GM19328 (cell line): ENCODE results near the gene DPF3.

ENCODE experiments used
- ATAC-seq: cut with Tn5 transposase; IDR thresholded peaks from one replicate; pipeline ENCODE4 v1.9.1; 2021; ENCODE audit warnings: mild to moderate bottlenecking, moderate library complexity; ENCODE audit not compliant: unreplicated experiment

The DPF3 gene

DNA sequence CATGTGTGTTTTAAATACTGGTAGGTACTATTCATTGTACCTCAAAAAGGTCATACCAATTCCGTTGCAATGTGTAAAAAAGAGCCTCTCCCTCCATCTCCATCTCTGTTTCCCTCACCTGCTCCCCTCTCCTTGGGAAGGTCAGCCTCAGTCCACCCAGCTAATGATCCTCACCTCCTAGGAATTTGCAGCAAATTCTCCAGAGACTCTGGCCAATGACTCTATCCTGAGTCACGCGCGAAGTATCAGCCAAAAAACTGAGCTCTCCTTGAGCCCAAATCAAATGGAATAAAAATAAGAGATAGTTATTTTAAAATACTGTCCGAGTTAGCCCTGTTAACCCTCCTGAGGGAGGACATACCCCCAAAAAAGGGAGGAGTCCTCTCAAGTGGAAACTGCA lies 148.4 kb downstream of the DPF3 start:
- ATAC-seq, result no peak

DNA sequence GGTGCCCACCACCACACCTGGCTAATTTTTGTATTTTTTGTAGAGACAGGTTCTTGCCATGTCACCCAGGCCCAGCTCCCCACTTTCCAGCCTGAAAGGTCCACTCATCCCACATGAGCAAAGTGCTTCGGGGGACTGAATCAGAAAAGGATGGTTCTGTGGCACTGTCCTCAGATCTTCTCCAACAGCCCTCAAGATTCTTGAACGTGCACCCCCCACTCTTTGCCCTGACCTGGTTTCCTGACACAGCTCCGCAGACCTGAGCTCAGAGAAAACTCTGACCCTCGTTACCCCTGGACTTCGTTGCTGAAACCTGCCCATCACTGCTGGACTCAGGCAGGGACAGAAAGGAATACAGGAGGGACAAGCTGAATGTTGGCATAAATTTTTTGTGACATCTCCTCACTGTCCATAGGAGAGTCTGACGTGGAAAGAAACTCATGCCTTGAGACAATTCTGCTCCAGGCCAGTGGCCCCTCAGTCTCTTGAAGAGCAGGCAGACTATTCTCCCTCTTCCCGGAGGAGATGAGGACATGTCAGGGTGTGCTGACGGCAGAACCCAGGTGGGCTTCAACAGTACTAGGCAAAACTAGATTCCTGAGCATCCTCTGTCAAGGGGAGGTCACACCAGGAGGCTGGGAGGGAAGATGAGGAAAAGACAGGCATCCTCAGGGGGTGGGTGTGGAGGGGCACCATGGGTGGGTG lies 149.3 kb downstream of the DPF3 start:
- no peak for ATAC-seq

DNA sequence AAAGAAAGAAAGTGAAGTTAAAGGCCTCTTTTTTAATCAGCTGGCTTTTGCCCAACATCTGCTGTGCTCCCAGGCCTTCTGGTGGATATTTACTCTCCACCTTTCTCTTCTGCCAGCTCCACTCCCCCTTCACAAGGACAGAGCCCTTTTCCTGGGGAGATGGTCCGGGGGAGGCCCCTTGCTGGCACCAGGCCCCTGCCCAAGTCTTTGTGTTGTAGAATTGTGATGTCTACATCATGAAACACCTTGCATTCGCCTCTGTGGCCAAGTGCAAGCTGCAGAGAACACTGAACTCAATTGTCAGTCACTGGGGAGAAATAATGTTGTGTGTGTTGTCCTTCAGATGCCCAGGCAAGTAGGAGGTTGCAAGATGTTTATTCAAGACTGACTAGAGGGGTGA lies 150.3 kb downstream of the DPF3 start:
- no peak for ATAC-seq

DNA sequence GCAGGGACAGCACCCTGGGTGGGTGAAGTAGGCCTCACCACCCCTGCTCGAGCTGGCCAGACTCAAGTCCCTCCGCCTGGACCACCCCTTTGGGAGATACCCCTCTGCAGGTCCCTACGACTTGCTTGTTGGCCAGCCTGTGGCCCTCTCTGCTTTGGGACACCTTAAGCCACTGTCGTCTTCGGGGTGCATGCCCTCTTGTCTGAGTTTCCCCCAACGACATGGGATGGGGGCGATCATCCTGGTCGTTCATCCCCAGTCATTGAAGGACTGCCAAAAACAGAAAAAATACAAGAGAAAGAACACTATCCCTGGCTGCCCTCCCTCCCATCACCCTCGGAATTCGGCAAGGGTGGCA lies 151.1 kb downstream of the DPF3 start:
- ATAC-seq, result no peak

DNA sequence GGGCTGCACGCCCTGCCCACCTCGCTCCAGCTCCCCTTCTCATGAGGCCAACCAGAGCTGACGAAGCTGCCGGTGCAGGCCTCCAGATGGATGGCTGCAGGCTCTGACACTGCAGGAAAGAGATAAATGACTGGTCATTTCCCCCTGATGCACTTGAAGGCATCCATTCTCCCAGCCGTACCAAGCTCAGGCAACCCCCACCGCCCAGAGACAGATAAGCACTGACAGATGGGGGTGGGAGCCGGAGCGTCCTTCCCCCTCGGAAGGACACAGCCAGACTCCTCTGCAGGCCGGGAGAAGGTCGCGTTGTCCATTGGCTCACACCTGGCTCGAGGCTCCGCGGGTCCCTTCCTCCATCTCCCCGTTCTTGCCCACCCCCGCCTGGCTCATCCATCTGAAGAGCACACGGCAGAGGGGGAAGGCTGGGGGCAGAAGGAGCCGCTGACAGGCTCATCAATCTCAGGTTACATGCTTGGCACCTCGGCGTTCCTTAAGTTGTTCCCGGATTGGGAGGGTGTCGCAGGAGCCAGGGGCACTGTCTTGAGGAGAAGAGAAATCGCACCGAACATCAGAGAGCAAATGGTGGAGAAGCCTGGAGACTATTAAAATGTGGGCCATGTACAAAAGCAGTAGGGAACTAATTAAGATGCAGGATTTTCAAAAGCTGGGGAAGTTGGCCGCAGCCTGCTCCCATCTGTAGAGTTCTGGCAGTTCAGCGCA lies 151.6 kb downstream of the DPF3 start:
- no peak for ATAC-seq

DNA sequence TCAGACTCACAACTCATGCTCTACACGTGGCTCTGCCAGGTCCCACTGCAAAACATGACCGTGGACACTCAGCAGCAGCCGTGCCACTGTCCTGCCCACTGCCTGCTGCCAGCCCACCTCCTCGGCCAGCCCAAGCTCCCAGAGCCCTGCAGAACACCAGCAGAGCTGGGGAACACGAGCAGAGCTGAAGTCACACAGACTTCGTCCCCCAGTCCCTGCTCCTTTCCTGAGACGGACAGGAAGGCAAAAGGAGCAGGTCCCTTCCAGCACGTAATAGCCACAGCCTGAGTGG lies 152.1 kb downstream of the DPF3 start:
- ATAC-seq, result no peak

DNA sequence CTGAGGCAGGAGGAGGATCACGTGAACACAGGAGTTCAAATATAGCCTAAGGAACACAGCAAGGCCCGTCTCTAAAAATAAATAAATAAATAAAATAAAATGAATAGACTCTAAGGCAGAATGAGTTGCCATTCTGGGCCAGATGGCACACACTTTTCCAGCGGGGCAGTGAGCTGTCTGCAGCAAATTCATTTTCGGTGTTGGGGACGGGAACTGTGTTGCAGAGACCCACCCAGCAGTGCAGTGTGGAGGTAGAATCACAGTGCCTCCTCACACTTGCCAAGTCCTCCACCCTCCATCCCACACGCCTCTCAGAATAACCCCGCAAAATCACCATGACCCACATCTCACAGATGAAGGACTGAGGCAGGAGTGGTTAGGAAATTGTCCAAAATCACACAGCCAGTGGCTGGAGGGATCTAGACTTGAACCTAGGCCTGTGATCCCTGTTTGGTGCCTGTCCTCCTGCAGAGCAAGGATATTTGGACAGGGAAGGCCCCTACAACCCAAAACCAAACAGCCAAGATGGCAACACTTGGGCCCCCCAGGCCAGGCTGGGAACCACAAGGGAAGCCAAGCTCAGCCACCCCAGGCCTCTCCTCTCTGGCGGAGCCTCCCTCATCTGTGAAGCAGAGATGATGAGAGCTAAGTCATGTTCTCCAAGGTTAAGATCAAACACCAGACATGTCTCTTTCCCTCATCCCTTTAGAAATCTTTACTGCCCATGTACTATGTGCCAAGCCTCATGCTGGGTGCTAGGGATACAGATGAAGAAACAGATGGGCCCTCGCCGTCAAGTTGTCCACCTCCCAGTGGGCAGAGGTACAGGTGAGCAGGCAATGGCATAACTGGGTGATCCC lies 152.7 kb downstream of the DPF3 start:
- ATAC-seq, result no peak

DNA sequence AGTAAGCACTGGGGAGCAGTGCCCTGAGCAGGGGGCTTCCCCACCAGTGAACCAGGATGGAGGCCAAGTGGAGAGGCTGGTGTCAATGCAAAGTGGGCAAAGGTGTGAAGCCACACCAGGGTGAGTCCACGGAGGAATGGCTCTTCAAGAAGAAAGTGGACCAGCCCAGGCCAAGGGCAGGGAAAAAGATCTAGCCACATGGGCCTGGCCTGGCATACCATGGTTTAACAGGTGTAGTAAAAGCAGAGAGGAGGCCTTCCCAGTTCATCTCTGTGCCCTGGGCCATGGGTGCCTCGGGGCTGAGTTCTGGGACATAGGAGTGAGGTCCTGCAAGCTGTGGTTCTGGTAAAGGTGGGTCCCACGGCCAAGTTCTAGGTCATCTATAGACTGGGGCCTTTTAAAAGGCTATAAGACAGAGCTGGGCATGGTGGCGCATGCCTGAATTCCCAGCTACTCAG lies 153.4 kb downstream of the DPF3 start:
- ATAC-seq, result no peak

DNA sequence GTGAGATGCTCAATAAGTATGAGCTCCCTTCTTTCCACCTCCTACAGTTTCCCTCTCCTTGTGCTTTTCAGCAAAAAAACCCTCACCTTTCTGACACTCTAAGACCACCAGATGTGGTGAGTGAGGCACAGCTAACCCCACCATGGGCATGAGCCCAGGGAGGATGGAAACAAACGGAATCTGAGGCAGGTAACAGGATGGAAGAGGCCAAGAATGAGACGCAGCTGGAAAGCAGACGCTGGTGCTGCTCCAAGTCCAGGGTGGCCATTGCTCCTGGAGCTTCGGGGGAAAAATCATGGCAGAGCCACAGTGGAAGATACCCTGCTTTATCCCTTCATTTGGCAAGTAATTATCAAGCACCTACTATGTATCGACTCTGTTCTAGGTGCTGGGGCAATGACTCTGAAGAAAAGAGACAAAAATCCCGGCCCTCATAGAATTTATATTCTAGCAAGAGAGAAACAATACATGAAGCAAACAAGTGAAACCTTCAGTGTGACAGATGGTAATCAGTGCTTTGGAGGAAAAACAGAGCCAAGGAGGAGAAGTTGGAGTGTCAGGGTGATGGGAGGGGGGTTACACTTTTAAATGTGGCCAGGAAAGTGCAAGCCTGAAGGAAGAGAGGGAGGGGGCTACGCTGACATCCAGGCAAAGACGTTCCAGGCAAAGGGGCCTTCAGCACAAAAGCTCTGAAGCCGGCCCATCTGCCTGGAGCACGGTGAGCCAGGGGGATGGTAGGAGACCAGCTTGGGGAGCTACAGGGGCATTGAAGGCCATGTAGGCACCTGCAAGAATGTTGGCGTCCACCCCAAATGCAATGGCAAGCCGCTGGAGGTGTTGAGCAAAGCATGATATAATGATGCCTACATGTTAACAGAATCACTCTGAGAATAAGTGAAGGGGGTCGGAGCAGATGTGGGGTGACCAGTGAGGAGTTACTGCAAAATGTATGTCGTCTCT lies 154.2 kb downstream of the DPF3 start:
- ATAC-seq, result no peak

DNA sequence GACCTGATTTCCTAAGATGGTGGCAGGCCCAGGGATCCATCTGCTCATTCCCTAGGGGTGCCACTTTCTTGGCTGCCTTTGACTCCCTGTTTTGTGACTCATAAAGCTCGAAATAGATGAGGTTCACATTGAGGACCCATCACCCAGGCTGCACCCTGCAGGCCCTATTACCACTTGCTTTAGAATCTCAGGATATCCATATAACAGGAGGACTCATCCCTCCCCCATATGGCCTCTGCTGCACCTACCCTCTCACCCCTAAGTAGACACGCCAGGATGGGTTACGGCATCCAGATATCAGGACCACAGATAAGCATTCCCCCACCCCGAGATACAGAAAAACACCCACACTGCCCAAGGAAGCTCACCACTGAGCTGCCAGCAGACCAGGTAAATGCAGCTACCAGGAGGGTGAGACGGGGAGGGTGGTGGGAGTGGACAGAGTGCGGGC lies 155.7 kb downstream of the DPF3 start:
- no peak for ATAC-seq

DNA sequence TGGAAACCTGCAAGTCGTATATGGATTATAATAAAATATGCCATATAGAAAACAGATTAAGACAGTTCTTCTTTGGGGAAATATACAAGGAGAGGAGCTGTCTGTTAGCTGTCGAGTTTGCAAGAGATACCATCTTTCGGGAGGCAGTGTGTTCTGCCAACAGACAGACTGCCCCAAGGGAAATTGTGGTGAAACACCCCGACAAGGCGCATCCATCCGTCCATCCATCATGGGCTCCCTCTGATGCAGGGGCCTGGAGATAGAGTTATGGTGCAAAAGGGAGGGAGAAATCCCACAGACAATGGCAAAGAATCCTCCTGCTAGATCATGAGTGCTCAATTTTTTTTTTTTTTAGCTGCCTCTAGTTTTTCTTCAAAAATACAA lies 156.3 kb downstream of the DPF3 start:
- no peak for ATAC-seq

DNA sequence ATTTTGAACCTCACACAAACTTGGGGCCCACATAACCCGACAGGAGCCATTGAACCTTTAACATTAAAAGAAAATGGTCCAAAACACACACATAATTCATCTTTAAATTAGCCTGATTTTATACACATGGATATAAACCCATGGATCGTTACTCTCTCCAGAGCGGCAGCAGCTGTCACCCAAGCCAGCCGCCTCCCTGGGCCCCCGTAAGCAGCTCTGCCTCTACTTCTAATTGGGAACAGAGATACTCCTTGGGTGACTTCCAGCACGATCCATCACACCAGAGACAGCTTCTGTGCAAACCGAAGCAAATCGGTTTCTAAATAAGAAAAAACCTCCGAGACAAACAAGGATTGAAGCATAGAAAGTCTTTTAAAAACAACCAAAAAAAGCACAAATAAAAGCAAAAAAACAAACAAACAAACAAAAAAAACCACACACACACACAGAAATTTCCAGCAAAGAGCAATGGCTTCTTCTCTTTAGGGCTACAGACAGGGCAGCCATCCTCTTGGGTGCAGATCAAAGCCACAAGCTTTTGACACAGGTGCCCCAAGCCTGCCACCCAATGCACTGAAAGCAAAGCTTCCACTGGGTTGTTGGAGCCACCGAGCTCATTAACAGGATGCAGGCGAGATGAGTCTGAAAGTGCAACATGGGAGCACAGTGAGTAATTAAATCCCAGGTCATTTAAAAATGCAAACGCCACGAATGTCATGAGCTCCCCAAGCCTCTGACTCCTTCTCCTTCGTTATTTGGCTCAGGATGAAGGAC lies 156.9 kb downstream of the DPF3 start:
- no peak for ATAC-seq

DNA sequence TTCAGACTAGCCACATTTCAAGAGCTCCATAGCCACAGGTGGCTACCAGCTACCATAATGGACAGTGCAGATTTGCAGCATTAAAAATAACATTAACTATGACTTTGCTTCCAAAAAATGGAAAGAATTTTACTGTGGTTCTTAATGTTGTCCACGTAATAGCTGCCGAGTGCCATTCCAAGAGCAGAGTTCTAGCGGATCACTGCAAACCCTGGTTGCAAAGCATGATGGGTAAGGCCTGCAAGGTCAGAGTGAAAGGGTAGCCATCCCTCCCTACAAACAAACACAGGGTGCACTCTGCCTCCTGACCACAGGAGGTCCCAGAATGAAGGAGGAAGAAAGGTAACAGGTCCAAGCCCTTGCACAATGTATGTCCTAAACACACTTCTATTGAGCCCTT lies 157.6 kb downstream of the DPF3 start:
- no peak for ATAC-seq

DNA sequence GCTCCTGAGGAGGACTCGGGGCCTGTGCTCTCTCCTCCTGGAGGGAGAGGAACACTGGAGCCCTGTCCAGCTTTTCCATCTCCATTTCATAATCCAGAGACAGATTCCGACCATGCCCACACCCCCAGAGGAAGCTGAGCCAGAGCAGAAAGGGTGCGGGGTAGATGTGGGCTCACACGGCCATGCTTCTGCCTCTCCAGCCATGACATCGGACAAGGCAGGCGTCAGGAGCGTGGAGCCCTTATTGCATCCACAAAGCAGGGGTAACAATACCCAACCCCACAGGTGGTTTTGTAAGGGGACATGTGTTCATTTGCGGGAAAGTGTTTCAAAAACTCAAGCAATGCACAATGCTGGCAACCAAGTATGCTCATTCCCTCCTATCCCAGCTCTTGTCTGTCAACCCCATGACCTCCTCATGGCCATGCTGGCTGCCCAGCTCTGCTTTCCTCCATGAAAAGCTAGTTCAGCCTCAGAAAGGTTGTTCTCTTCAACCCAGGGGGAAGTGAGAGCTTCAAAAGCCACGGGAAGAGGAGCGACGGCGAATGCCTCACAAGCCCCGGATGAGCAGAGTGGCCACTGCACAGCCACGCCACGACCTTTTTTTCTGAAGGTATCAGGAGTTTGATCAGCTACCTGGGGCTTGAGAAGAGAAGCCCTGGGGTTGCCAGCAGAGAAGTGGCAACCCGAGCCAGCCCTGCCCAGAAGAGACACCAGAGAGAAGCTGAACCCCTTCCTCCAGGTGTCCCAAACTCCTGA lies 161.7 kb downstream of the DPF3 start:
- ATAC-seq, result no peak

DNA sequence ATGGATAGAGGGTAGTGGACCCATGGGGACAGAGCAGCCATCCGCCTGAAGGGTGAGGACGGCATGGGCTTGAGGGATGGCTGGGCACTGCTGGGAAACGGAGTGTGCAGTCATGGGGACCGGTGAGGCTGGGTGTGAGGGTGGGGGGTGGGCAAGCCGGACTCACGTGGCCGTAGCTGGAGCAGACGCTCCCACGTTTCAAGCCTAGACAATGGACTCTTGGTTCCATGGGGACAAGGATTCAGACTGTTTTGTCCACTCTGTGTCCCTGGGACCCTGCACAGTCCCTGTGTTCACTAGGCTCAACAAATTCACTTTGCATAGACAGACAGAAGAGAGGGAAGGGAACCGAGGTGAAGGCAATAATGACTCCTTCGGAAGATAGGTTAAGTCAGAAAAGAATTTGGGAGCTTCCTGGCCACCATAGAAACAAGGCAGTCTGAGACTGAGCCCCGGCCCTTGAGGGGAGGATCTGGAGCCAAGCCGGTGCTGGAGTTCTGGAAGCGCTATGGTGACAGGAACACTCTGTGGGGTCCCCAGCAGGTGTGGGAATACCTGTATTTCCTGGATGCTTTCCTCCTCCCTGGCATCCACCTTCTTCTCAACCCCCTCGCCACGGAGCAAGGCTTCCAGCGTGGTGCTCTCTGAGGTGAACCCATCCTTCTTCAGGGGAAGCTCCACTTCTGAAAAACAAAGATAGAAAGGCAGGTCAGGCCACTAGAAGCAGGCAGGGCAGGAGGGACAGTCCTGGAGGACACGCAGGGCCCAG lies 162.5 kb downstream of the DPF3 start:
- ATAC-seq, result no peak

DNA sequence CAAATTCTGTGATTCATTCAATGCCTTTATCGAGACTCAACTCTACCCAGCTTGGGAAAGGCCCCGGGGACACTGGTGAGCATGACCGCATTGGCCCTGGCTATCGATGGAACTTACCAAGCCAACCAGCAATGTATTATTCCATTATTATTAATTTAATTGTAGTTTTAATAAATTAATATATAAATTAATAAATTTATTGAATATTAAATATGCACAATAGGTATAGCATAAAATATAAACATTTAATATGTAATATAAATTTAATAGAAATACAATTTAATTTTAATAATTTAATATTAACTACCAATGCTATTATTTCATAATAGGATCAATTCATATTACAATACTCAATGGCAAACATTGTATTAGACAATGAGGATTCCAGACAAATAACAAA lies 163.4 kb downstream of the DPF3 start:
- no peak for ATAC-seq

DNA sequence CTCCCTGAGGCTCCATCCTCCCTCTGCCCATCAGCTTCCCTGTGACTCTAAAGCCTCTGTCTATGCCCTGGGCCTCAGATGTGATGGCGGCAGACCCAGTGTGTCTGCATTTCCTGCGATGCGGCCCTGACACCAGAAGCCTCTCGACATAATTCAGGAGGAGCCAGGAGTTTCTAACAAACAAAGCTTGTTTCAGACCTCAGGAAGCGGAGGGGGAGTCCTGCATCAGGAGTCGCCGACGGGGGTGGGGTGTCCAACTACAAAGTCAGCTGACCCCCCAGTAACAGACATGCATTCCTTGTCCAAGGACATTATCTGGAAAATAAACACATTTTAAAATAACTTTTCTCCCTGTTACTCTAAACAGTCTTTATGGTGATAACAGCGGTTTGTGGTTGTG lies 167.5 kb downstream of the DPF3 start:
- ATAC-seq, result no peak

DNA sequence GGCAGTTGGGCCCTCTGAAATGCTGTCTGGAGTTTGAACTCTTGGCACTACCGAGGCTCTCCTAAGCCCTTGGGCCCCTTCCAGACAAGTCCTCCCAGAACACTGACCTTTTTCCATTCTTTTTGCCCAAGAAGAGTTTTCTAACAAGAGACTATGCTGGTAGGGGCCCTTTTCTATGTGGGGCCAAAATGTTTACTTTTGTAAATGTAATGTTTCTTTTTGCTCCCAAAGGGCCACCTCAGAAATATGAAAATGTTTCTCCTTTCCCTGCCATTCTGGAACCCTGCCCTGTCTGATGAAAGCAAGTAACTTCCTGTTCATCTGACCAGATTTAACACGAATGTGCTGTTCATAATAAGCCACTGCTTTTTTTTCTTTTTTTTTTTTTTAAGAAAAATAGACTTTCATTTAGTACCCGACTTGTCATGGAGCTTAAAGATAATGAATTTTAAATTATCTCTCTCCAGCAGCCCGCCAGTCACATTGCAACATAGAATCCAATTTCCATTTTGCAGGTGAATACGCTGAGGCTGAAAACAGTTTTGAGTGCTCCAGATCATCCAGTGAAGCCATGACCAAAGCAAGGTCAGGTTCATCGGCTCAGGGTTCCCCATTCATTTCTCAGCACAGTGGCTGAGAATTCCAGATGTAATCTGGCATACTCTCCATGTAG lies 169.9 kb downstream of the DPF3 start:
- no peak for ATAC-seq
